ENCODE data around the gene CDH4. TPM values are rescaled to one million over a fixed set of nuclear protein-coding genes. Genes with fewer than 3 reads are reported as not detected.

The CDH4 gene
- polyA plus RNA-seq, 1 donor = 1.7 TPM

GRCh38 chr20:61627791-61628415, 375.8 kb downstream of the CDH4 start:
- 80% methylated on average over 2 of the region's 27 CpGs for whole genome bisulfite sequencing (ENCODE audit: insufficient coverage, low lambda C conversion rate)
- H3K4me3 ChIP-seq (ENCODE audit: low read length) = no peak overlapping the region
- no peaks in the 10 kb centered on the region for H3K27me3 ChIP-seq (ENCODE audit: control insufficient read depth, insufficient read depth, low read length)
- no peak for DNase-seq
- H3K27ac ChIP-seq (ENCODE audit: low read length) = no peak overlapping the region
- no peaks in the 10 kb centered on the region for H3K9me3 ChIP-seq (ENCODE audit: control insufficient read depth, low read depth, low read length)
- no peaks in the 10 kb centered on the region for H3K36me3 ChIP-seq (ENCODE audit: control insufficient read depth, insufficient read depth, low read length)
- H3K4me1 ChIP-seq (ENCODE audit: control insufficient read depth, insufficient read depth, low read length) = no peaks in the 10 kb centered on the region

GRCh38 chr20:61628480-61628879, 376.4 kb downstream of the CDH4 start:
- no peak overlapping the region for H3K4me3 ChIP-seq (ENCODE audit: low read length)
- H3K4me1 ChIP-seq (ENCODE audit: control insufficient read depth, insufficient read depth, low read length) = no peaks in the 10 kb centered on the region
- no peaks in the 10 kb centered on the region for H3K36me3 ChIP-seq (ENCODE audit: control insufficient read depth, insufficient read depth, low read length)
- DNase-seq = no peak
- 60% methylated on average over 1 of the region's 10 CpGs for WGBS (ENCODE audit: insufficient coverage, low lambda C conversion rate)
- no peak overlapping the region for H3K27ac ChIP-seq (ENCODE audit: low read length)
- H3K27me3 ChIP-seq (ENCODE audit: control insufficient read depth, insufficient read depth, low read length) = no peaks in the 10 kb centered on the region
- no peaks in the 10 kb centered on the region for H3K9me3 ChIP-seq (ENCODE audit: control insufficient read depth, low read depth, low read length)

GRCh38 chr20:61628901-61629601, 377.0 kb downstream of the CDH4 start:
- Histone ChIP-seq H3K27me3 (ENCODE audit: control insufficient read depth, insufficient read depth, low read length) (no peaks in the 10 kb centered on the region), H3K4me1 (ENCODE audit: control insufficient read depth, insufficient read depth, low read length) (no peaks in the 10 kb centered on the region), H3K27ac (ENCODE audit: low read length) (no peak overlapping the region), H3K9me3 (ENCODE audit: control insufficient read depth, low read depth, low read length) (no peaks in the 10 kb centered on the region), H3K36me3 (ENCODE audit: control insufficient read depth, insufficient read depth, low read length) (no peaks in the 10 kb centered on the region), H3K4me3 (ENCODE audit: low read length) (no peak overlapping the region)
- DNase-seq = no peak
- no CpG with 5 or more reads among the region's 17 CpGs for WGBS (ENCODE audit: insufficient coverage, low lambda C conversion rate)

GRCh38 chr20:61629602-61630390, 377.7 kb downstream of the CDH4 start:
- no peaks in the 10 kb centered on the region for H3K27me3 ChIP-seq (ENCODE audit: control insufficient read depth, insufficient read depth, low read length)
- no peaks in the 10 kb centered on the region for H3K9me3 ChIP-seq (ENCODE audit: control insufficient read depth, low read depth, low read length)
- WGBS (ENCODE audit: insufficient coverage, low lambda C conversion rate) = no CpG with 5 or more reads among the region's 25 CpGs
- H3K4me1 ChIP-seq (ENCODE audit: control insufficient read depth, insufficient read depth, low read length) = no peaks in the 10 kb centered on the region
- no peak overlapping the region for H3K4me3 ChIP-seq (ENCODE audit: low read length)
- no peak for DNase-seq
- H3K36me3 ChIP-seq (ENCODE audit: control insufficient read depth, insufficient read depth, low read length) = no peaks in the 10 kb centered on the region
- no peak overlapping the region for H3K27ac ChIP-seq (ENCODE audit: low read length)

GRCh38 chr20:61630391-61630650, 378.3 kb downstream of the CDH4 start:
- Histone ChIP-seq H3K4me3 (ENCODE audit: low read length) (no peak overlapping the region), H3K9me3 (ENCODE audit: control insufficient read depth, low read depth, low read length) (no peaks in the 10 kb centered on the region), H3K4me1 (ENCODE audit: control insufficient read depth, insufficient read depth, low read length) (no peaks in the 10 kb centered on the region), H3K36me3 (ENCODE audit: control insufficient read depth, insufficient read depth, low read length) (no peaks in the 10 kb centered on the region), H3K27me3 (ENCODE audit: control insufficient read depth, insufficient read depth, low read length) (no peaks in the 10 kb centered on the region), H3K27ac (ENCODE audit: low read length) (no peak overlapping the region)
- WGBS (ENCODE audit: insufficient coverage, low lambda C conversion rate) = no CpG with 5 or more reads among the region's 5 CpGs
- DNase-seq = no peak

- Histone ChIP-seq H3K9me3 (ENCODE audit: control insufficient read depth, low read depth, low read length) (no peaks in the 10 kb centered on the region), H3K27me3 (ENCODE audit: control insufficient read depth, insufficient read depth, low read length) (no peaks in the 10 kb centered on the region), H3K4me1 (ENCODE audit: control insufficient read depth, insufficient read depth, low read length) (no peaks in the 10 kb centered on the region), H3K4me3 (ENCODE audit: low read length) (no peak overlapping the region), H3K27ac (ENCODE audit: low read length) (no peak overlapping the region), H3K36me3 (ENCODE audit: control insufficient read depth, insufficient read depth, low read length) (no peaks in the 10 kb centered on the region)
- DNase-seq = no peak
- WGBS (ENCODE audit: insufficient coverage, low lambda C conversion rate) = no CpG with 5 or more reads among the region's 10 CpGs
These were observed 378.8 kb downstream of the CDH4 start for GRCh38 chr20:61630816-61631215.

- no CpG with 5 or more reads among the region's 17 CpGs for WGBS (ENCODE audit: insufficient coverage, low lambda C conversion rate)
- H3K36me3 ChIP-seq (ENCODE audit: control insufficient read depth, insufficient read depth, low read length) = no peaks in the 10 kb centered on the region
- H3K4me1 ChIP-seq (ENCODE audit: control insufficient read depth, insufficient read depth, low read length) = no peaks in the 10 kb centered on the region
- no peaks in the 10 kb centered on the region for H3K27me3 ChIP-seq (ENCODE audit: control insufficient read depth, insufficient read depth, low read length)
- no peaks in the 10 kb centered on the region for H3K9me3 ChIP-seq (ENCODE audit: control insufficient read depth, low read depth, low read length)
- no peak overlapping the region for H3K4me3 ChIP-seq (ENCODE audit: low read length)
- DNase-seq = no peak
- H3K27ac ChIP-seq (ENCODE audit: low read length) = no peak overlapping the region
These were observed 379.7 kb downstream of the CDH4 start for GRCh38 chr20:61631751-61632150.

GRCh38 chr20:61633004-61633403, 380.9 kb downstream of the CDH4 start:
- H3K4me3 ChIP-seq (ENCODE audit: low read length) = no peak overlapping the region
- H3K36me3 ChIP-seq (ENCODE audit: control insufficient read depth, insufficient read depth, low read length) = no peaks in the 10 kb centered on the region
- no peaks in the 10 kb centered on the region for H3K4me1 ChIP-seq (ENCODE audit: control insufficient read depth, insufficient read depth, low read length)
- no peak for DNase-seq
- WGBS (ENCODE audit: insufficient coverage, low lambda C conversion rate) = 83% methylated on average over 1 of the region's 1 CpG
- no peaks in the 10 kb centered on the region for H3K27me3 ChIP-seq (ENCODE audit: control insufficient read depth, insufficient read depth, low read length)
- H3K27ac ChIP-seq (ENCODE audit: low read length) = no peak overlapping the region
- no peaks in the 10 kb centered on the region for H3K9me3 ChIP-seq (ENCODE audit: control insufficient read depth, low read depth, low read length)

- WGBS (ENCODE audit: insufficient coverage, low lambda C conversion rate) = 89% methylated on average over 3 of the region's 28 CpGs
- no peaks in the 10 kb centered on the region for H3K27me3 ChIP-seq (ENCODE audit: control insufficient read depth, insufficient read depth, low read length)
- no peak overlapping the region for H3K4me3 ChIP-seq (ENCODE audit: low read length)
- no peaks in the 10 kb centered on the region for H3K4me1 ChIP-seq (ENCODE audit: control insufficient read depth, insufficient read depth, low read length)
- no peak overlapping the region for H3K27ac ChIP-seq (ENCODE audit: low read length)
- H3K36me3 ChIP-seq (ENCODE audit: control insufficient read depth, insufficient read depth, low read length) = no peaks in the 10 kb centered on the region
- DNase-seq = no peak
- H3K9me3 ChIP-seq (ENCODE audit: control insufficient read depth, low read depth, low read length) = no peaks in the 10 kb centered on the region
These were observed 382.5 kb downstream of the CDH4 start for GRCh38 chr20:61634376-61635145.

- Histone ChIP-seq H3K4me1 (ENCODE audit: control insufficient read depth, insufficient read depth, low read length) (no peaks in the 10 kb centered on the region), H3K27ac (ENCODE audit: low read length) (no peak overlapping the region), H3K27me3 (ENCODE audit: control insufficient read depth, insufficient read depth, low read length) (no peaks in the 10 kb centered on the region), H3K36me3 (ENCODE audit: control insufficient read depth, insufficient read depth, low read length) (no peaks in the 10 kb centered on the region), H3K4me3 (ENCODE audit: low read length) (no peak overlapping the region), H3K9me3 (ENCODE audit: control insufficient read depth, low read depth, low read length) (no peaks in the 10 kb centered on the region)
- no peak for DNase-seq
- WGBS (ENCODE audit: insufficient coverage, low lambda C conversion rate) = 72% methylated on average over 4 of the region's 19 CpGs
These were observed 383.8 kb downstream of the CDH4 start for GRCh38 chr20:61635721-61636455.
